ENCODE results near the gene UBAC2.

UBAC2 gene

DNA sequence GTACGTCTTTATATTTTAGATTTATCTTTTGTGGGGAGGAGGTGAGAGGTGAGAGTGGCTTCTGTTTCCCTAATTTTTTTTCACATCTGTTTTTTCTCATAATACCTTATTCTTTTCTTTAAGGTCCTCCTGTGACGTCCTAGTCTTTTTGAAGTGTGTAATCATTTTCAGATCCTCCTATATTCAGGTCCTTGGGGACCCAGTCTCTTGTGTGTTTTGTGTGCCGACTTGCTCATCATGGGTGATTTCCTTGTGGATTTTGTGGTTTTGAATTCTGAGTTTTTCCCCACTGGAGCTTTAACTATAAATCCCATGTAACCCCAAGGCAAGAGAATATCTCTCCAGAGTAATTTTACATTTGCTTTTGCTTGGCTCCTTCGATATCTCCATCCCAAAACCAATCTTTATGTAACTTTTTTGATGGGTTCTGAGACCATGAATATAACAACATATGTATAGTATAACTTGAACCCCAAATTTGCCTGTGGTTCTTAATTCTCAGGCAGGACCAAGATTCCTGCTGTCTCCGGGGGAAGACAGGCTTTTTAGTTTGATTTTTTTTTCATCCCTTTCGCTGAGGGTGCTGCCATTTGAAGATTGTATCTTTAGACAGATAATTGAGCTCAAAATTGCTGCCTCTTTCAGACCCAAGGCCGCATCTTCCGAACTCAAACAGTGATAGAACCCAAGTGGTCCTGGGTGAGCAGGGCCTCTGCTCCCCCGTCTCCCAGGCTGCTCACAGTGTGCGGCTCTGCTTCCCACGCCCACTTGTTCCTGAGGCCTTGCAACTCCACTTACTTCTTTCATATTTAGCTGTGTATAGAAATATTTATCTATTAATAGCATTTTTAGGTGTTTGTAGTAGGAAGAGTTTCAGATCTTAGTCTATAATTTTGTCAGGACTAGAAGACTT is 165.7 kb downstream of the UBAC2 start:
- DNase-seq = no peak

DNA sequence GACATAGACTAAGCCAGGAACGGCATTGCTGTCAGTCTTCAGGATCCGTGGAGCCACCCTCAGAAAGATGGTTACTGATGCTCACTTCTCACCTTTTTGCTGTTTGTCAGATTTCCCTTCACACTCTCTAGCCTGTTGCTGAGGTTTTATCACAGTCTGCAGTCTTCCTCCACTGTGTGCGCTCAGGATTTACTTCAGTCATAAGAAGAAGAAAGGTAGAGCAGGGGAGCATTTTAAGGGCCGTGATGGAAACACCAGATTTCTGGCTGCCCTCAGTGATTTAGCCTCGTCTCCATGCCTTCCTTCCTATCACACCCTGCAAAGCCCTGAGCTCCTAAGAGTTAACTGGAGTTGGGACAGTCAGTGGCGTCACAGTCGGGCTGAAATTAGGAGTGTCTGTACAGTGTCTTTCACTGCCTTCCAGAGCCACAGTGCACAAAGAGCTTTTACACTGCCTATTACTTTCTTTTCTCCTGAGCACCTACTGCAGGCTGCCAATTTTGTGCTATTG is 166.5 kb downstream of the UBAC2 start:
- no peak for DNase-seq

DNA sequence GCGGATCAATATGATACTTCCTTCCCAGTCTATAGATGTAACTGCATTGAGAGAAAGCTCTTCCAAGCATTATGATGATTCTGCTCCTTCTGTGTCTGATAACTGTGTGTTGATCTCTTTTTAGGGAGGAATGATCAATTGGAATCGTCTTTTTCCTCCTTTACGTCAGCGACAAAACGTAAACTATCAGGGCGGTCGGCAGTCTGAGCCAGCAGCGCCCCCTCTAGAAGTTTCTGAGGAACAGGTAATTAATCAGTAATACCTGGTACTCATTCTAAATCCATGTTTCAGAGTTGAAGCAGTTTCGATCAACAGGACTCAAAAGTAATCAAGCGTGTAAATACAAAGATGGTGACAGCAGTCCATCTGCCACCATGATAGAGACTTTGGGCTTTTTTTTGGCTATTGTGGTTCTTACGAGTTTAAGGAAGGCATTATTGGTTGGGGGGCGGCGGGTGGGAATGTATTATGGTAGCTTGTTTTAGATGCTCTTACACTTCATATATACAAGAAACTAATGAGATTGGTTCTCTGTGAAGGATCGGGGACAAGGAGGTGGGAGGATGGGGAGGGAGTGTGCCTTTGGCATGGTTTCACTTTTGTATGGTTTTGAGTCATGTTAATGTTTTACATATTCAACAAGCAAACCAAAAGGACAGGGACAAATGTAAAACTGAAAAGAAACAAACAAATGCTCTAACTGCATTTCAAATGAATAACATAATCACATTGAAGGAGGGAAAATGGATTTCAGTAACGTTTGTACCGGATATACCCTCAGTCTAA is 167.2 kb downstream of the UBAC2 start:
- DNase-seq = no peak

DNA sequence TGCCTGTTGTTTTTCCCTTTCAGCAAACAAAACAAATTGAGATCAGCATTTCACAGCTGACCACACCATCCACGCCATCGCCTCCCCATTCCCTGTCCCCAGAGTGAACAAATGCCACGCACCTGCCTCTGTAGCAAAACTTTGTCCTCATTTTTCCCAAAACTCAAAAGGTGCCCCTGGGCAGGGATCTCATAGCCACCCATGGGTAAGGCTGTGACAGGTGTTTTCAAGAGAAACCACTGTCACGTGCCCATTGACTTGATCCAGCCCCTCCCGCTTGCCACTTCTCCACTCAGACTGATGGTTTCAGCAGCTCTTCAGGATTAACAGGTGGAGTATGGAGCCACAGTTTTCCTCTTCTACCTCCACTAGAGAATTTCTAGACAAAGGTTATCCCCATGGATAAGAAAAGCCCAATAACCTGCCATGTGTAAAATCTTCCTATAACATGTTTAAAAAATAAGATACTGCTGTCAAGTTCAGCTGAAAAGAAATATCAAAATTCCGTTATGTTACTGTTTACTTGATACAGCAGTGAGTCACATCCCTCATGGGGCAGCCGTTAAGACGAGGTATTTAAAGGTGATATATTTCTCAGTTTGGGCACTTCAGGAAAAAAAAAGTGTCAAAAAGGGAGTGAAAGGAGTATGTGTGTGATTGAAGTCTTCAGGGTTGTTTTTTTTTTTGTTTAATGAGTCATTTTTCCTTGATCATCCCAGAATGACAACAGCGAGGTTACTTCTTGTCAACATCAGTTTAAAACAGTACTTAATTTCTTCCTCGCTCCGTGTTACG is 170.0 kb downstream of the UBAC2 start:
- no peak for DNase-seq

DNA sequence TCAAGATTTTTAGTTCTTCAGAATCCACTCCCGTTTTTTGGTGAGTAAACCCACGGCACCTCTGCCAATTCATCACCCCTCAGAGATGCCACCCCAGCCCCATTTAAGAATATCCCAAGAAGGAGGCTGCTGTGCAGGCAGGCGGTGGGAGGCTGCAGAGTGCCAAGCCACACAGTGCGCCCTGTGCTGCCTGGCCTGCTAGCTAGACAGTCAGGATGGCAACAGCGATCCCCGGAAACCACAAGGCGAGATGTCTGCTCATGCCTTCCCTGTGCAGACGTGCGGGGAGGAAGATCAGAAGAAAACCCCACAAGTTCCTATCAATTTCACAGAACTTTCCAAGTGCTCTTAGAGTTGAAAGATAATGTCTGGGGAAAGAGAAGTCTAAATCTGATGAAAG is 171.3 kb downstream of the UBAC2 start:
- DNase-seq = no peak

DNA sequence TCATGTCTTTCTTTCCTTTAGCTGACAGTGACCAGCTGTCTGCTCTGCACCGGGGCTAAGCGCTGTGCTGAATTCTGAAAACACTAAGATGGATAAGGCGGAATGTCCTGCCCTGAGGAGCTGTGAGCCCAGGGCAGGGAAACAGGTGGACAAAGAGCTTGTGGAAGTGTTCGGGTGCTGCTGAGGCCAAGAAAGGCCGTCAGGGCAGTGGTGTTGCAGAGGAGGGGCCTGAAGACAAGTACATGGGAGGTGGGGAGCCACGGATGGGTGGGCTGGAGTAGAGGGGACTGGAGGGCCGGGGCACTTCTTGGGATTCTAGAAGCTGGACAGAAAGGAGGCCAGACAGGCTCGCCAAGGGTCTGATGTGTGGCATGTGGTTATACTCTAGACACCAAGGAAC is 172.8 kb downstream of the UBAC2 start:
- no peak for DNase-seq

DNA sequence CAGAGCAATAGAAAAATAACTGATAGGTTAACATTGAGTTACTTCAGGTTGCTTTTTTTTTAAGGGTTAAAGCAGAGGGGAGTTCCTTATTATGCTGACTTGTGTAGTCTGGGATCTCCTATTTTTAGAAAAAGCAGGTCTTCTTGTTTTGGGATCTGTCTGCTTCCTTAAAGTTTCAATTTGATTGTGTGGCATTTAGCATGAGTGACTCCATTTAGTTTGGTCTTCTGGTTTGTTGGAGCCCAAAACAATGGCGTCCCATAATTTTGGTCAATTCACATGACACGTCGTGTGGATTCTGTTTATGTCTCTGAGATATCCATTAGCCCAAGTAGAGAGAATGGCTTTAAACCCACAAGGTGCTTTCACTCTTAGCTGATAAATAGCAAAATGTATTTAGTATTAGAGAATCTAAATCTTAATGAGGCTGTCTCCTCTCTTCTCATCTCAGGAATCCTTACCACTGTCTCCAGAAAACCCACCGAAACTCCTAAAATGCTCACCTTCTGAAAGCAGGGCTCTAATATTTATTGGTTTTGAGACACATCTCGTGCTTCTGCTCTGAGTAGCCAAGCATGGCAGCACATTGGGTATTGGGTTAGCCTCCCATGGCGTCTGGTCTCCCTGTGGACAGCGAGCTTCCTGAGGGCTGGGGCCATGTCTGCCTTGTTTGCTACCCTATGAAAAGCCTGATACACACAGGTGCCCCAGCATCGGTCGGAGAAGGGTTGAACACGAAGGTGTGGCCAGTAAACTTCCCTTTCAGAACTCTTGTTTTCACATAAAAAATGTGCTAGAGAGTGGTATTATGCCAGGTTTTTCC is 173.7 kb downstream of the UBAC2 start:
- no peak for DNase-seq

DNA sequence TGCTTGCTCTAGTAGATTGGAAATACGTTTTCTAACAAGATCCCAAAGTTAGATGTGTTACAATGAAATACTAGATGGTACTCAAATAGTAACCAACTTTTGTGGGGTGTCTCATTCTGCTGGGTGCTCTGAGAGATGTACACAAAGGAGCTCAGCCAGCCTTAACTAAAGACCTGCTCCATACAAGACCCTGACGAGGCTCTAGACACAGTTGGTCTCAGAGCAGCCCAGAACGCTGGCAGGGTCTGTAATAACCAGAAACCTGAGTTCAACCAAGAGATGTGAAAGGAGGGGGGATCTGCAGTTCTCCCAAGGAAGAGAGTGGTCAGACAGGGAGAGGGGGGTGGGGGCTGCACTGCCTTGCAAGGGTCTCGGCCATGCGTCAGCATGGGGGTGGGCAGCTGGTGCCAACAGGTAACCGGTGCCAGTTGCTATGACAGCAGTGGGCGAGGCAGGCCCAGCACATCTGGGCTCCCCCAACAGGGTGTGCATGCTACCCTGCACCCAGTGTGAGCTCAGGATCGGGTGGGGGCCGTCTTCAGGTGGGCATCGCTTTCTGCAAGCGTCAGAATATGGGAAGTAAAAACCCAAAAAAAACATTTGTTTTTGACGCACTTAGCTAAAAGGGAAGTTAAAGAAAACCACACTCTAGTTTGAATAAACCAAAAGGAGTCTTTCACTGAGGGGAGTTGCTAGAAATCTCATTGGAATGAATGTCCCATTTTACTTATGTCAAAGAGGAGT is 174.5 kb downstream of the UBAC2 start:
- no peak for DNase-seq

DNA sequence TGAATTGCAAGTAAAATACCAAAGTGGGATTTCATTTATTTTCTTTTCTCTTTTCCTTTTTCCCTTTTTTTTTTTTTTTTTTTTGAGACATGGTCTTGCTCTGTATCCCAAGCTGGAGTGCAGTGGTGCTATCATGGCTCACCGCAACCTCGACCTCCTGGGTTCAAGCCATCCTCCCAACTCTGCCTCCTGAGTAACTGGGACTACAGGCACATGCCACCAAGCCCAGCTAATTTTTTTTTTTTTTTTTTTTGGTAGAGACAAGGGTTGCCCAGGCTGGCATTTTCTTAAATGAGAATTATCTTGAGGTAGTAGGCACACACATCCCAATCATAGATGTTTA is 175.1 kb downstream of the UBAC2 start:
- no peak for DNase-seq

DNA sequence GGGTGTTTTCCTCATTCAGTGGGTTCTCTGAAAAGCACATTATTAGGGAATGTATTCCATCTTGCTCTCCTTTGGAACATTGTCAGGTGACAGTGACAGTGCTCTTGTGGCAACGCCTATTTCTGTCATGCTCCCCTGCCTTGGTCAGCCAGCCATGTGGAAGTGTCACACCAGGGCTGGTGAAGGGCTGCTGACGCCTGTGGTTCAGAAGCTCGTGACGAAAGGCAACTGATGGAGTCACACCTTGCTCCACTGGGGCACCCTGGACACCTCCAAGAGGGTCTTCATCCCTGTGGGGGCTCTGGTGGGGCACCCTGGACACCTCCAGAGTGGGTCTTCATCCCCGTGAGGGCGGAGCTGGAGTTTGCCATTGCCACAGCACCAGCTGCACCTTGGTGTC is 175.5 kb downstream of the UBAC2 start:
- DNase-seq = no peak

DNA sequence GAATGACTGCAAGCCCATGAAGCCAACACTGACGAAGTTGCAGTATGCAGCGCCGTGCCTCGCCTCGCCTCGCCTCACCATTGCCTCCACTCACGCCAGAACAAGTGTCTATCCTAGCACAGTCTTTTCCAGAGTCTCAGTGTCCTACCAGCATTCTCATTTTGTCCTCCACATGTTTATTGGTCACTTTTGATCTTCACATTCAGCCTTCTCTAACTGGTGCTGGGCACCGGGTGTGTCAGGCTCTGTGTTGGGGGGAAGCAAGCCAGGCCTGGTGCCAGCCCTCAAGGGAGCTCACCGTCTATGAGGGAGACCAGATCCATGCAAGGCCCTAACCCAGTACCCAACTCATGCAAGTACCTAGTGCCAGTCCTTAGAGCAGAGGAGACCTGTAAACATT is 176.3 kb downstream of the UBAC2 start:
- no peak for DNase-seq

DNA sequence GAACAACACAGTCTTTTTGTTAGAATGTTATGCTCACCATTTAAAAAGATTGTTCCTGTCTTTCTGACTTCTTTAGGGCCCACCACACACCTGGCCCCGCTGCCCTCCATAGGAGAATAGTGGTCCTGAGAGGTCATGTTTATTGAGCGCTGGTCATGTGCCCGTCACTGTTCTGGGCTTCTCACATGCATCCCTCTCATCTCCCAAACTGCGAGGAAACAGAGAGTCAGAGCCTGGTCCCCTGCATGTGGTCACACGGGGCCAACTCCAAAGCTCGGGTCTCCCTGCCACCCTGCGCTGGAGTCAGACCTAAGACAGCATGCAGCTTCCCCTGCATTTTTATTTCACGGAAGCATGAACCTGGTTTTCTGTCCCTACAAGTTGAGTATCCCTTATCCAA is 177.0 kb downstream of the UBAC2 start:
- DNase-seq = no peak

DNA sequence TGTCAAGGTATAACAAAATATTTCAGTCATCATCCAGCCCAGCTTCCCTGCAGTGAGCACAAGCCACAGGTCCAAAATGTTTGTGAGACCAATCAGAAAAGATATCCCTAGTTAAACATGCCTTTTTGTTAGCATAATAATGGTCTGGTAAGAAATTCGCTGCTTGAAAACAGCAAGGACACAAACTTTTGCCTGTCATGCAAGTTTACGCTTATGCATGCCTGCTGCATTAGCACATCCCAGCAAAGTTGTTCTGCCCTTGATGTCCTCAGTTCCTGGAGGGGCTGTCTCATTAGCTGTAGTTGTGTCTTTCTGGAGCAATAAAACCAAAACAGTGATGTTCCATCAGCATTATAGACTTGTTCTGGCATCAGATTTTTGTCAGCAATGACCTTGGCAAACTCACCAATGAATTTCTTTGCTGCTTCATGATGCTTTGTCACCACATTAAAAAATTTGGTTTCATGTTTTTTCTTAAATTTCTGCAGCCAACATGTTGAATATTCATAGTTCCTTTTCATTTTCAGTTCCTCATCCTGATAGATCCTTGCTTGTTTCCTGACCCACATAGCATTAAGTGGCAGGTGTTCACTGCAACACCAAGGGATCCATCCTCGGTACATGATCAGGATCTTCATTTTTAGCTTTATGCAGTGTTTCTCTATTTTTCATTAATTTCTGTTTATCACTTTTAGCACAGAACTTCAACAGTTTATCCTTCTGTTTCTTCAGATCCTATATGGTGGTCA is 178.5 kb downstream of the UBAC2 start:
- DNase-seq = no peak

DNA sequence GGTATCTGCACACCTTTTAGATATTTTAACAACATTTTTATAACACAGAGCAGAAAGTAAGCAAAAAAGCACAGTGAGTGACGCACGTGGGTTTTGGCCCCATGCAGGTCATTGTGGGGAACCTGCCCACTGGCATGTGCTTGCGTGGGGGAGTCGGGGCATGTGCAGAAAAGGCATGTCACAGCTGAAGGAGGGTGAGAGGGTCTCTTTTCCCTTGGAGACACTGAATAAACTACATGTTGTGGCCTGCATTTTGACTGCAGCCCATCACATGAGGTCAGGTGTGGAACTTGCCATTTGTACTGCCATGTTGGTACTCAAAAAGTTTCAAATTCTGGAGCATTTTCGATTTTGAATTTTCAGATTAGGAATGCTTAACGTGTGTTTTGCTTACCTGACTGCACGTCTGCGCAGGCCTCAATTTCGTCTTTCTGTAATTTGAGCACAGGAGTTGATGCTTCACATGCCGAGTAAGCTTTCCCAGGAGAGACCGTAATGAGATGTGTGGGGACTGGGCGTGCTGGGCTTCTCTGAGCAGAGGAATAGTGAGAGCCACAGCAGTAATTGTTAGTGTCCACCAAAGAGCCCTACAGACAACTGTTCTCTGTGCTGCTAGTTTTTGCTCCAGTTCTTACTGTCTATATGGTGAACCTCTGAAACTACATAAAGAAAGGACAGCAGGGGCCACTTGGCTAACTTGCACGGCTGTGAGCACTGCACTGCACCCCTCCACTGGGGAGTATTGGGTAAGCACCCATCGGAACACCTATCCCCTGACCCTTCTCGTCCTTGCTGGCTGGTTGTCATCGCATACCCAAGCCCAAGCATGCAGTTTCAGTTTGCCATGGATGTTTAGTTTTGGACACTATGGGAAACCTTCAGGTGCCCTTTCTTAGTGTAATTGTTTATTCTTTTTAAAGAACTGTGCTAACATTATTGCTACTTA is 179.5 kb downstream of the UBAC2 start:
- no peak for DNase-seq

DNA sequence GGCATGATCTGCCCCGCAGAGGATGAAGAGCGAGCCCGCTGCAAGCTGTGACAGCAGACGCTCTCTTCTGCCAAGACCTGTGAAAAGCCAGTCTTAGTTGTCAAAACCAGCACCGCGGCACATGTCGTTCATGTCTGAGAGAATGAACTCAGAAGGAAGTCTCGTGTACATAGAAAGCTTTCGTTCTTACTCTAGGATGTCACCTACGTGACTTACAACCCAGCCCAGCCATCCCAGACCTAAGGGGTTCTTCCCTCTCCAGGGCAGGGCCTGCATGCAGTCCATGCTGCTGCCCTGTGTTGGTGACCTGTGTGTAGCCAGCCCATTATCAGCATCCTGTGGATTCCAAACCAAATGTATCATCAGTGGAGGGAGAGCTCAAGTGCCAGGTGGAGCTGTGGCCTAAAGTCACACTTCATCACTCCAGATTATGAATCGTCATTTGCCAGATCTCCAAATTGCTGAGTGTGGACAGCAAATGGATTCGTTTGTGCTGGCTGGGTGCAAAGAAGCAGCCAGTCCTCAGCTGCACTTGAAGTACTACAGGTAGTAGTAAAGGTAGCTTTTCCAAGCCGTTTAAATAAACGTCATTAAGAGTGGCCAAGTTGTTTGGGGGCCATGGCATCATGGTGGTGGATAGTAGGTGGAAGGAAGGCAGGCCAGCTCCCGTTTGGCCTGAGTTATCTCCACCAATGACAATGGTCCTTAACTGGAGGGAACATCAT is 180.4 kb downstream of the UBAC2 start:
- no peak for DNase-seq

DNA sequence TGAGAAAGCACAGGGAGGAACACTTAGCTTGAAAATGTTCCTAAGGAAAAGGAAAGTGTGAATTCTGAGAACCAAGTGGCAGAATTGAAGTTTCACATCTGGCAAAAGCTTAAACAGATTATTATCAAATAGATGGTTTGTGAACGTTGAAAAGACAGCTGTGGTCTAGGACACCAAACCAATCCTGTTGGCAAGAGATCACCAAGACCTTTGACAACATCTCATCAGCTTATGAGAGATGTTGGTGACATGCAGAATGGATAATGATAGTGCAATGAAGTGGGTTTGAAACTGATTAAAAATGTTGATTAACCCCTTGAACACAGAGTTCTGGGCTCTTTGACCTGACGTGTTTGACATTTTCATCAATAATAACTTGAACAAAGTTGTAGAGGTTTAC is 181.1 kb downstream of the UBAC2 start:
- DNase-seq = no peak

DNA sequence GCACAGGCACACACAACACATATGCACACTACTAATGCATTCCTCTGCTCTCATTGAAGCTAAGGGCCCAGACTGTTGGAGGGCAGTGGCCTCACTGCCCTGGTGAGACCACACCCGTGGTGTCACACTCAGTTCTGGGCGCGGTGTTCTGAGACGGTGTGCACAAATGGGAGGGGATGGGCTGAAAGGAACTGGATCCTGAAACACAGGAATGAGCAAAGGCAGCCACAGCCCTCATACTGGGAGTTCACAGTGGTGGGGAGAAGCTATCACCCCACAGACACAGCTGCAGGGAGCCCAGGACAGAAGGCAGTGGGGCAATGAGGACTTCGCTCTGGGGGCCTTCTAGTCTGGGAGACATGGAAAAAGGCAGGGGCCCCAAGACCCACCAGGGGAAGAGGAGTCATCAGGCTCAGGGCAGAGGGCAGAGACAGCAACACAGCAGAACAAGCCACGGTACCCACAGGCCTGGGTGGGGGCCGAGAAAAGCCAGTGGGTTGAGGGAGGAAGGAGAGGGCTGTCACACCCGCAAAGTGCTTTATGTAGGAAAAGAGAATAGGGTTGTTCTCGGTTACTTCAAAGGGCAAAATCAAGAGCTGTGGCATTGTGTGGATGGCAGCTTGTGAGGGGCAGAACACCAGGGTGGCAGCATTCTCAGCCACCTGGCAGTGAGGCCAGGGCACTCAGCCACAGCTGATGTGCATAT is 181.9 kb downstream of the UBAC2 start:
- no peak for DNase-seq

DNA sequence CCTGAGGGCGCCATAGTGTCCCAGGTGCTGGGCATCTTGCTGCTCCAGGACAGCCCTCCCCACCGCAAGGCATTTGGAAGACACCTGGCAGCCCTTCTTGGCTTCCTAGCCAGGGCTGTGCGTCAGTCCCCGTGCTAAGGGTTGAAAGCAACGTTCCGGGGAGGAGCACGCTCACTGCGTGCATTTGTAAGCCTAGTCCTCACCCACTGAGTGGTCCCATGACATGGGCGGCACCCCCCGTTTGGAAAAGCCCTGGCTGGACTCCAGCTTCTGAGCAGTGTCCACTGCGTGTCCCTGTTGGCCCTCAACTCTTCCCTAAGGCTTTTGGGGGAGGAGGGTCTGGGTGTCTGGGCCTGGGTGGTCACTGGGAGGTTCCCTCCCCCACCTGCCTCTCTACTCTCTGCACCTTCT is 182.9 kb downstream of the UBAC2 start:
- DNase-seq = no peak
